ENCODE results near the gene P2RY1. TPM values are rescaled to one million over a fixed set of nuclear protein-coding genes. Genes with fewer than 3 reads are reported as not detected.

Gene P2RY1
- total RNA-seq, 1 experiment from 2014 or later, result 6.3 TPM

DNA sequence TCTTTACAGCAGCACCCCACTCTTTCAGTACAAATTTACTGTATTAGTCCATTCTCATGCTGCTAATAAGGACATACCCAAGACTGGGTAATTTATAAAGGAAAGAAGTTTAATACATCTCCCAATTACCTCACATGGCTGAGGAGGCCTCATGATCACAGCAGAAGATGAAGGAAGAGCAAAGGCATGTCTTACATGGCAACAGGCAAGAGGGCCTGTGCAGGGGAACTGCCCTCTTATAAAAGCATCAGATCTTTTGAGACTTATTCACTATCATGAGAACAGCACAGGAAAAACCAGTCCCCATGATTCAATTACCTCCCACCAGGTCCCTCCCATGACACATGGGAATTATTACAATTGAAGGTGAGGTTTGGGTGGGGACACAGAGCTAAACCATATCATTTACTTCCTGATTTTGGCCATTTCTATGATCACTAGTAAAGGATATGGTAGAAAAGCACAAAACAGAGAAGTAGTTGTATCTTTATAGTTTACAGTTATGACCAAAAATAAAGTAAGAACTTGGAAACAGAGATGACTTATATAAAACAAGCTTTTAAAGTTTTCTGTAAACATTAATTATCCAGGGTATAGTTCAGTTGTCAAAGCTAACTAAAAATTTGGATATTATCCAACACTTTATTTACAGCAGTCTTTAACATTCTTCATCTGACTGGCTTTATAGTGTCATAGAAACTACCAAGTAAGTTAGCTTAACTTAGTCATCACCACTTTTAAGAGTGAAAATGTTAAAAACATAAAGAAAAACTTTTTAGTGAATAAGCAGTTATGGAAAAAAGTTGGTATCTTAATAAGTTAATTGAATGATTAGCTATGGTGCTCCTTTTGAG is 40.2 kb downstream of the P2RY1 start:
- Histone ChIP-seq H4K91ac (ENCODE audit: insufficient read length, low read depth, low read length) (no peak overlapping the region), H3K27ac (ENCODE audit: insufficient read length, low read depth, low read length) (no peak overlapping the region)
- peaks cover 8 to 9% of the 10 kb centered on the region in 2 experiments; a peak in 3 of 5 replicates for H3K9me3 Mint-ChIP-seq

More for the DNA sequence above, 40.2 kb downstream of the P2RY1 start:
- no peak overlapping the region for H3K27ac Mint-ChIP-seq
- Histone ChIP-seq H3K56ac (ENCODE audit: insufficient read length, low read depth, low read length) (no peak overlapping the region), H3K23ac (ENCODE audit: insufficient read length, low read depth, low read length) (no peak overlapping the region), H3K79me2 (ENCODE audit: insufficient read depth, low read length) (no peaks in the 10 kb centered on the region), H2BK20ac (ENCODE audit: low read depth, low read length, poor library complexity, severe bottlenecking) (no peak overlapping the region), H3K23me2 (ENCODE audit: insufficient read length, low read depth, low read length, poor library complexity, severe bottlenecking) (no peaks in the 10 kb centered on the region), H3K18ac (ENCODE audit: insufficient read length, low read depth, low read length) (no peak overlapping the region), H3K4ac (ENCODE audit: low read depth, low read length) (no peak overlapping the region), H2AK5ac (ENCODE audit: insufficient read length, low read length) (no peak overlapping the region), H3K4me2 (ENCODE audit: insufficient read depth, insufficient read length, low read length) (no peak overlapping the region), H2BK120ac (ENCODE audit: low read depth, low read length, poor library complexity, severe bottlenecking) (no peak overlapping the region), H3K79me1 (ENCODE audit: insufficient read depth, low read depth, low read length, poor library complexity, severe bottlenecking) (no peaks in the 10 kb centered on the region), H3K14ac (ENCODE audit: insufficient read depth, low read length) (no peak overlapping the region), H2BK15ac (ENCODE audit: low read depth, low read length) (no peak overlapping the region), H3T11ph (ENCODE audit: low read length) (no peak overlapping the region), H2BK5ac (ENCODE audit: insufficient read length, low read length) (no peak overlapping the region), H4K8ac (replicated peaks; ENCODE audit: insufficient read length, low read depth, low read length) (no peak overlapping the region), H3K4me1 (ENCODE audit: insufficient read depth, low read length) (no peaks in the 10 kb centered on the region), H3K9ac (ENCODE audit: extremely low read depth, insufficient read length, low read length) (no peak overlapping the region), H2AFZ (ENCODE audit: low read length) (no peak overlapping the region), H3K9me3 (ENCODE audit: control insufficient read depth, low read depth, low read length) (no peaks in the 10 kb centered on the region), H3K27me3 (ENCODE audit: insufficient read depth, low read length) (no peaks in the 10 kb centered on the region), H4K5ac (ENCODE audit: insufficient read length, low read depth, low read length) (no peak overlapping the region), H4K20me1 (ENCODE audit: control insufficient read depth, insufficient read depth, insufficient read length) (no peaks in the 10 kb centered on the region), H2BK12ac (ENCODE audit: insufficient read length, low read depth, low read length) (no peak overlapping the region)
- no peaks in the 10 kb centered on the region for H3K4me1 Mint-ChIP-seq
- TF ChIP-seq, protein P1, sequence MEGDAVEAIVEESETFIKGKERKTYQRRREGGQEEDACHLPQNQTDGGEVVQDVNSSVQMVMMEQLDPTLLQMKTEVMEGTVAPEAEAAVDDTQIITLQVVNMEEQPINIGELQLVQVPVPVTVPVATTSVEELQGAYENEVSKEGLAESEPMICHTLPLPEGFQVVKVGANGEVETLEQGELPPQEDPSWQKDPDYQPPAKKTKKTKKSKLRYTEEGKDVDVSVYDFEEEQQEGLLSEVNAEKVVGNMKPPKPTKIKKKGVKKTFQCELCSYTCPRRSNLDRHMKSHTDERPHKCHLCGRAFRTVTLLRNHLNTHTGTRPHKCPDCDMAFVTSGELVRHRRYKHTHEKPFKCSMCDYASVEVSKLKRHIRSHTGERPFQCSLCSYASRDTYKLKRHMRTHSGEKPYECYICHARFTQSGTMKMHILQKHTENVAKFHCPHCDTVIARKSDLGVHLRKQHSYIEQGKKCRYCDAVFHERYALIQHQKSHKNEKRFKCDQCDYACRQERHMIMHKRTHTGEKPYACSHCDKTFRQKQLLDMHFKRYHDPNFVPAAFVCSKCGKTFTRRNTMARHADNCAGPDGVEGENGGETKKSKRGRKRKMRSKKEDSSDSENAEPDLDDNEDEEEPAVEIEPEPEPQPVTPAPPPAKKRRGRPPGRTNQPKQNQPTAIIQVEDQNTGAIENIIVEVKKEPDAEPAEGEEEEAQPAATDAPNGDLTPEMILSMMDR (conservative IDR thresholded peaks at IDR 0.05), result no peak
- H3K36me3 Mint-ChIP-seq (ENCODE audit: insufficient read depth in 1 of 3, low read depth in 3 of 3), result peaks cover 0 to 5% (median 1%) of the 10 kb centered on the region in 3 experiments; a peak in 3 of 7 replicates
- H3K4me3 Mint-ChIP-seq, result no peak overlapping the region
- DNase-seq, result no peak
- no peaks in the 10 kb centered on the region for H3K27me3 Mint-ChIP-seq (ENCODE audit: low read depth)
